Measurements from ENCODE around the gene ADAMTSL1. TPM values are rescaled to one million over a fixed set of nuclear protein-coding genes. Genes with fewer than 3 reads are reported as not detected.

ADAMTSL1 gene
- total and polyA plus RNA-seq, 2 of the 13 experiments (the other 11 are each of a cell fraction or from before 2014, with no cell fraction given): not detected

DNA sequence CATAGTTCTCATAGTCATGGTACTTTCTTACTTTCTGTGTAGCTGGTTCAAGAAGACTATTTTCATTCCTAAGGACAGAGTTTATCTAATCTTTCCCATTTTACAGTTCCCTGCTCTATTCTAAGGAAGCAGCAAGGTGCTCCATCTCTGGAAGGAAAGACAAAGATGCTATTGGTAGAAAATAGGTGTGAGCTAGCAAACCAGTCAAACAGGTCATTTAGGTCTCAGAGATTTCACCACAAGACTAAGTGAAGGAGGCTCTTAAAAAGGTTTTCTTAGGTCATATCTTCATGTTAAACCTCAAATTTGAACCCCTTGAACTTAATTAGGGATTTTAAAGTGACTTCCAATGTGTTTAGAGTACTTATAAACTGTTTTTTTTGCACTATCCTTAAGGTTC lies 62.6 kb downstream of the ADAMTSL1 start:
- intact Hi-C loops (cut with micrococcal nuclease; ENCODE audit: unreplicated experiment) (no loop called here), in situ Hi-C loops (cut with HindIII; ENCODE audit: extremely low pct_ligation_motif_present, low pct_unique_long_range_greater_than_20kb) (no loop called here)

More for the DNA sequence above, 62.6 kb downstream of the ADAMTSL1 start:
- Histone ChIP-seq H3K4me3 (replicated peaks in 1 of 3; ENCODE audit: insufficient read depth in 1 of 3, low read depth in 2 of 3, low read length in 3 of 3) (no peak overlapping the region), H3K9me3 (ENCODE audit: low read length) (peaks cover 25% of the 10 kb centered on the region), H3K27ac (ENCODE audit: extremely low read length, insufficient read depth, low read length) (no peak overlapping the region), H3K4me1 (ENCODE audit: insufficient read depth, low read length) (no peaks in the 10 kb centered on the region), H3K9ac (ENCODE audit: insufficient read depth, low read depth, low read length) (no peak overlapping the region), H3K4me2 (ENCODE audit: low read depth, low read length) (no peak overlapping the region), H3K36me3 (replicated peaks in 1 of 2; ENCODE audit: control insufficient read depth in 1 of 2, insufficient read depth in 2 of 2, low read length in 2 of 2) (no peaks in the 10 kb centered on the region), H2AFZ (ENCODE audit: low read length) (no peak overlapping the region), H4K20me1 (ENCODE audit: insufficient read depth, low read length) (no peaks in the 10 kb centered on the region), H3K79me2 (ENCODE audit: insufficient read depth, low read length) (no peaks in the 10 kb centered on the region), H3K27me3 (ENCODE audit: control insufficient read depth in 1 of 2, insufficient read depth in 2 of 2, low read length in 2 of 2) (no peaks in the 10 kb centered on the region)
- CTCF ChIA-PET (ENCODE audit: low intra/inter-chr PET ratio, low total read pairs): no interaction called here
- no TSS peak for BruUV-seq (replicated peaks)
- TF ChIP-seq IRX3 (CRISPR knock-in tag; IDR thresholded peaks at IDR 0.05; ENCODE audit: borderline replicate concordance, low read depth) (no peak), ATRX (CRISPR knock-in tag; IDR thresholded peaks at IDR 0.05; ENCODE audit: borderline replicate concordance) (no peak), MXD4 (CRISPR knock-in tag; IDR thresholded peaks at IDR 0.05) (no peak), FOXP1 (IDR thresholded peaks at IDR 0.05) (no peak), FOXP1 (CRISPR knock-in tag; IDR thresholded peaks at IDR 0.05) (no peak), MED8 (CRISPR knock-in tag; IDR thresholded peaks at IDR 0.05; ENCODE audit: insufficient replicate concordance) (no peak), CHD4 (IDR thresholded peaks at IDR 0.05; ENCODE audit: borderline replicate concordance, low read length) (no peak), POLR2G (IDR thresholded peaks at IDR 0.05; ENCODE audit: low read depth, low read length) (no peak), CCAR2 (optimal IDR thresholded peaks at IDR 0.05; ENCODE audit: low read depth, low read length) (no peak), MEIS1 (CRISPR knock-in tag; IDR thresholded peaks at IDR 0.05; ENCODE audit: borderline replicate concordance) (no peak)
- TF ChIP-seq, protein P1, sequence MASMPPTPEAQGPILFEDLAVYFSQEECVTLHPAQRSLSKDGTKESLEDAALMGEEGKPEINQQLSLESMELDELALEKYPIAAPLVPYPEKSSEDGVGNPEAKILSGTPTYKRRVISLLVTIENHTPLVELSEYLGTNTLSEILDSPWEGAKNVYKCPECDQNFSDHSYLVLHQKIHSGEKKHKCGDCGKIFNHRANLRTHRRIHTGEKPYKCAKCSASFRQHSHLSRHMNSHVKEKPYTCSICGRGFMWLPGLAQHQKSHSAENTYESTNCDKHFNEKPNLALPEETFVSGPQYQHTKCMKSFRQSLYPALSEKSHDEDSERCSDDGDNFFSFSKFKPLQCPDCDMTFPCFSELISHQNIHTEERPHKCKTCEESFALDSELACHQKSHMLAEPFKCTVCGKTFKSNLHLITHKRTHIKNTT (CRISPR knock-in tag; IDR thresholded peaks at IDR 0.05): no peak
- TF ChIP-seq, protein P2, sequence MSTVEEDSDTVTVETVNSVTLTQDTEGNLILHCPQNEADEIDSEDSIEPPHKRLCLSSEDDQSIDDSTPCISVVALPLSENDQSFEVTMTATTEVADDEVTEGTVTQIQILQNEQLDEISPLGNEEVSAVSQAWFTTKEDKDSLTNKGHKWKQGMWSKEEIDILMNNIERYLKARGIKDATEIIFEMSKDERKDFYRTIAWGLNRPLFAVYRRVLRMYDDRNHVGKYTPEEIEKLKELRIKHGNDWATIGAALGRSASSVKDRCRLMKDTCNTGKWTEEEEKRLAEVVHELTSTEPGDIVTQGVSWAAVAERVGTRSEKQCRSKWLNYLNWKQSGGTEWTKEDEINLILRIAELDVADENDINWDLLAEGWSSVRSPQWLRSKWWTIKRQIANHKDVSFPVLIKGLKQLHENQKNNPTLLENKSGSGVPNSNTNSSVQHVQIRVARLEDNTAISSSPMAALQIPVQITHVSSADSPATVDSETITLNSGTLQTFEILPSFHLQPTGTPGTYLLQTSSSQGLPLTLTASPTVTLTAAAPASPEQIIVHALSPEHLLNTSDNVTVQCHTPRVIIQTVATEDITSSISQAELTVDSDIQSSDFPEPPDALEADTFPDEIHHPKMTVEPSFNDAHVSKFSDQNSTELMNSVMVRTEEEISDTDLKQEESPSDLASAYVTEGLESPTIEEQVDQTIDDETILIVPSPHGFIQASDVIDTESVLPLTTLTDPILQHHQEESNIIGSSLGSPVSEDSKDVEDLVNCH (CRISPR knock-in tag; IDR thresholded peaks at IDR 0.05): no peak
- POLR2A ChIA-PET: no interaction called here
- ATAC-seq (no peak), FAIRE-seq (no peak), DNase-seq (ENCODE audit: low spot score) (no peak)

All from HepG2 (cell line).